ENCODE data around the gene BAZ2B. TPM values are rescaled to one million over a fixed set of nuclear protein-coding genes. Genes with fewer than 3 reads are reported as not detected.

Gene BAZ2B
- total and polyA plus RNA-seq, 9 of the 15 experiments (the other 6 are each of a cell fraction or from before 2014, with no cell fraction given) = 7.5 to 38.6 (median 19.8) TPM

GRCh38 chr2:159613651-159614285, 2.6 kb downstream of the BAZ2B start (continued):
- TF ChIP-seq PRDM10 (IDR thresholded peaks at IDR 0.05; ENCODE audit: partially characterized antibody) (no peak), ETS2 (tag; IDR thresholded peaks at IDR 0.05; ENCODE audit: borderline replicate concordance, poor library complexity, severe bottlenecking) (no peak), E2F8 (IDR thresholded peaks at IDR 0.05; ENCODE audit: low read depth, partially characterized antibody) (no peak), HMG20B (CRISPR knock-in tag; IDR thresholded peaks at IDR 0.05) (no peak), CREBBP (IDR thresholded peaks at IDR 0.05; ENCODE audit: low read depth, low read length) (no peak), ZNF282 (CRISPR knock-in tag; IDR thresholded peaks at IDR 0.05) (no peak), ZZZ3 (IDR thresholded peaks at IDR 0.05) (no peak), ZNF766 (CRISPR knock-in tag; conservative IDR thresholded peaks at IDR 0.05) (no peak), BDP1 (IDR thresholded peaks at IDR 0.05; ENCODE audit: insufficient read depth, insufficient read length) (no peak), MIER1 (IDR thresholded peaks at IDR 0.05; ENCODE audit: low read depth) (no peak), ZMIZ1 (IDR thresholded peaks at IDR 0.05; ENCODE audit: low read depth in 2 of 2, low read length in 2 of 2) (no peak), RAD21 (CRISPR knock-in tag; conservative IDR thresholded peaks at IDR 0.05 in 1 of 2, IDR thresholded peaks at IDR 0.05 in 1 of 2) (no peak), ZNF146 (CRISPR knock-in tag; IDR thresholded peaks at IDR 0.05; ENCODE audit: unreplicated experiment) (no peak), ZNF583 (CRISPR knock-in tag; IDR thresholded peaks at IDR 0.05) (no peak), SUPT5H (IDR thresholded peaks at IDR 0.05) (no peak), ZNF780A (CRISPR knock-in tag; IDR thresholded peaks at IDR 0.05) (no peak), ZNF143 (CRISPR knock-in tag; IDR thresholded peaks at IDR 0.05) (no peak), PYGO2 (tag; IDR thresholded peaks at IDR 0.05) (no peak)

Measured in K562 (cell line).